Neuronal stem cell (in vitro differentiated cells): ENCODE results near the gene TNN.

Experiments used
- DNase-seq: peaks from one replicate; pipeline ENCODE4 v3.0.0-alpha.2; 2013; ENCODE audit warnings: low spot score
- H2AFZ ChIP-seq: one replicate; pipeline ENCODE4 v1.6.1; 2013; ENCODE audit warnings: mild to moderate bottlenecking, low read length, inconsistent platforms
- H2AK5ac ChIP-seq: 2 replicates; pipeline ENCODE4 v1.6.1; 2013; ENCODE audit warnings: low read depth, mild to moderate bottlenecking, inconsistent platforms, low read length, moderate library complexity, mixed read lengths
- H2BK120ac ChIP-seq: 2 replicates; pipeline ENCODE4 v1.6.1; 2013; ENCODE audit warnings: low read depth, mild to moderate bottlenecking, inconsistent platforms, low read length, moderate library complexity, mixed read lengths
- H2BK12ac ChIP-seq: one replicate; pipeline ENCODE4 v1.6.1; 2013; ENCODE audit warnings: low read length, inconsistent platforms
- H2BK15ac ChIP-seq: 2 replicates; pipeline ENCODE4 v1.6.1; 2013; ENCODE audit warnings: mild to moderate bottlenecking, low read length, inconsistent platforms, mixed read lengths
- H2BK5ac ChIP-seq: one replicate; pipeline ENCODE4 v1.6.1; 2013; ENCODE audit warnings: inconsistent platforms, mild to moderate bottlenecking, low read length, moderate library complexity
- H3K14ac ChIP-seq: one replicate; pipeline ENCODE4 v1.6.1; 2013; ENCODE audit warnings: low read length, inconsistent platforms
- H3K18ac ChIP-seq: 2 replicates; pipeline ENCODE4 v1.6.1; 2013; ENCODE audit warnings: low read length, inconsistent platforms
- H3K23ac ChIP-seq: 2 replicates; pipeline ENCODE4 v1.6.1; 2013; ENCODE audit warnings: low read depth, mild to moderate bottlenecking, mixed read lengths, low read length, inconsistent platforms; ENCODE audit not compliant: poor library complexity
- H3K27ac ChIP-seq: replicated peaks from 3 replicates; pipeline ENCODE4 v1.5.1; 2013; ENCODE audit warnings: low read length, inconsistent platforms
- H3K27me3 ChIP-seq, 3 experiments: 2 replicates each; pipeline ENCODE4 v1.6.1; 2013; ENCODE audit warnings: low read length in 3 of 3, mild to moderate bottlenecking in 2 of 3, inconsistent platforms in 1 of 3, low read depth in 1 of 3, mixed read lengths in 1 of 3, moderate library complexity in 1 of 3; ENCODE audit not compliant: control insufficient read depth in 3 of 3, insufficient read depth in 3 of 3
- H3K36me3 ChIP-seq, 2 donors: replicated peaks in 1 of 2; 2 replicates each; pipeline ENCODE4 v1.6.1; 2013; ENCODE audit warnings: low read length in 2 of 2; ENCODE audit not compliant: control insufficient read depth in 2 of 2, insufficient read depth in 2 of 2
- H3K4ac ChIP-seq: 2 replicates; pipeline ENCODE4 v1.6.1; 2013; ENCODE audit warnings: inconsistent platforms, mild to moderate bottlenecking, low read length, moderate library complexity
- H3K4me1 ChIP-seq, 2 donors: 1 replicate in 1 of 2; 2 replicates in 1 of 2; pipeline ENCODE4 v1.6.1; 2013; ENCODE audit warnings: low read length in 2 of 2, low read depth in 1 of 2; ENCODE audit not compliant: control insufficient read depth in 2 of 2, insufficient read depth in 1 of 2
- H3K4me2 ChIP-seq: one replicate; pipeline ENCODE4 v1.6.1; 2013; ENCODE audit warnings: mild to moderate bottlenecking, low read length, inconsistent platforms; ENCODE audit not compliant: insufficient read depth, poor library complexity, severe bottlenecking
- H3K4me3 ChIP-seq, 2 donors: 2 replicates each; pipeline ENCODE4 v1.5.1; 2013; ENCODE audit warnings: low read length in 2 of 2, mild to moderate bottlenecking in 2 of 2, inconsistent platforms in 1 of 2, moderate library complexity in 1 of 2
- H3K79me1 ChIP-seq: one replicate; pipeline ENCODE4 v1.6.1; 2013; ENCODE audit warnings: low read depth, mild to moderate bottlenecking, inconsistent platforms, low read length, moderate library complexity
- H3K9ac ChIP-seq: one replicate; pipeline ENCODE4 v1.6.1; 2013; ENCODE audit warnings: mild to moderate bottlenecking, low read depth, low read length, inconsistent platforms; ENCODE audit not compliant: poor library complexity
- H3K9me3 ChIP-seq, 2 donors: replicated peaks in 1 of 2; 2 replicates each; pipeline versions ENCODE3 to v1.6.1; 2013; ENCODE audit warnings: low read length in 2 of 2, mild to moderate bottlenecking in 2 of 2, inconsistent platforms in 1 of 2, low read depth in 1 of 2, mixed read lengths in 1 of 2, moderate library complexity in 1 of 2; ENCODE audit not compliant: control insufficient read depth in 2 of 2, insufficient read depth in 1 of 2
- H4K8ac ChIP-seq: one replicate; pipeline ENCODE4 v1.6.1; 2013; ENCODE audit warnings: low read depth, mild to moderate bottlenecking, inconsistent platforms, low read length, moderate library complexity
- H4K91ac ChIP-seq: one replicate; pipeline ENCODE4 v1.6.1; 2013; ENCODE audit warnings: low read length, low read depth, mild to moderate bottlenecking, inconsistent platforms; ENCODE audit not compliant: poor library complexity
- WGBS, 2 donors: extraction: QIAGEN DNeasy Blood & Tissue Kit; methylation state at CpG; one replicate each; pipeline ENCODE4 v1.1.7; 2013; ENCODE audit warnings: missing lambda C conversion rate in 2 of 2, mixed read lengths in 1 of 2; ENCODE audit not compliant: insufficient read length in 2 of 2, insufficient replicate concordance in 1 of 2; ENCODE audit errors: extremely low coverage in 2 of 2; 5-methylcytosine and 5-hydroxymethylcytosine counted together

TNN gene

GRCh38 chr1:175050992-175051391 lies 16.6 kb upstream of the TNN start:
- DNase-seq: no peak
- no peaks in the 10 kb centered on the region for H3K79me1 ChIP-seq
- H4K8ac ChIP-seq: no peak overlapping the region
- H3K14ac ChIP-seq: no peak overlapping the region
- no peak overlapping the region for H2BK12ac ChIP-seq
- no peaks in the 10 kb centered on the region for H3K9me3 ChIP-seq
- WGBS, 2 donors: no CpG with 5 or more reads among the region's 2 CpGs
- no peak overlapping the region for H2AK5ac ChIP-seq
- no peak overlapping the region for H3K9ac ChIP-seq
- no peak overlapping the region for H2BK5ac ChIP-seq
- H2BK15ac ChIP-seq: no peak overlapping the region
- no peaks in the 10 kb centered on the region for H3K36me3 ChIP-seq
- H3K4me2 ChIP-seq: no peak overlapping the region
- H3K27ac ChIP-seq: no peak overlapping the region
- H3K23ac ChIP-seq: no peak overlapping the region
- no peak overlapping the region for H4K91ac ChIP-seq
- no peak overlapping the region for H3K18ac ChIP-seq
- no peaks in the 10 kb centered on the region for H3K4me1 ChIP-seq
- H3K4me3 ChIP-seq: no peak overlapping the region
- H3K27me3 ChIP-seq: no peaks in the 10 kb centered on the region
- no peak overlapping the region for H3K4ac ChIP-seq
- H2AFZ ChIP-seq: no peak overlapping the region
- no peak overlapping the region for H2BK120ac ChIP-seq

- no CpG with 5 or more reads among the region's 3 CpGs for WGBS, 2 donors
- H2AFZ ChIP-seq: no peak overlapping the region
- no peaks in the 10 kb centered on the region for H3K79me1 ChIP-seq
Measured at GRCh38 chr1:175054736-175055135, 12.9 kb upstream of the TNN start.

GRCh38 chr1:175062339-175062738 lies 5.3 kb upstream of the TNN start:
- Histone ChIP-seq H3K79me1 (no peaks in the 10 kb centered on the region), H3K23ac (no peak overlapping the region), H2BK120ac (no peak overlapping the region), H3K4me1 (no peaks in the 10 kb centered on the region), H4K91ac (no peak overlapping the region), H3K18ac (no peak overlapping the region), H3K4me3 (no peak overlapping the region), H3K36me3 (no peaks in the 10 kb centered on the region), H3K14ac (no peak overlapping the region), H3K27ac (no peak overlapping the region), H3K4ac (no peak overlapping the region), H2BK15ac (no peak overlapping the region), H3K9me3 (no peaks in the 10 kb centered on the region), H2BK5ac (no peak overlapping the region), H2AFZ (no peak overlapping the region), H3K9ac (no peak overlapping the region), H3K4me2 (no peak overlapping the region), H2AK5ac (no peak overlapping the region), H4K8ac (no peak overlapping the region), H2BK12ac (no peak overlapping the region), H3K27me3 (no peaks in the 10 kb centered on the region)
- DNase-seq: no peak
- no CpG with 5 or more reads among the region's 1 CpG for WGBS, 2 donors

More at GRCh38 chr1:175054736-175055135, 12.9 kb upstream of the TNN start:
- no peak overlapping the region for H2AK5ac ChIP-seq
- H2BK15ac ChIP-seq: no peak overlapping the region
- H3K18ac ChIP-seq: no peak overlapping the region
- H4K8ac ChIP-seq: no peak overlapping the region
- no peak overlapping the region for H3K4me3 ChIP-seq
- H3K14ac ChIP-seq: no peak overlapping the region
- no peak overlapping the region for H2BK120ac ChIP-seq
- no peak overlapping the region for H2BK5ac ChIP-seq
- H3K4me1 ChIP-seq: no peaks in the 10 kb centered on the region
- no peaks in the 10 kb centered on the region for H3K9me3 ChIP-seq
- no peak overlapping the region for H3K27ac ChIP-seq
- no peak overlapping the region for H3K4me2 ChIP-seq
- H3K9ac ChIP-seq: no peak overlapping the region
- no peak overlapping the region for H3K23ac ChIP-seq
- no peak overlapping the region for H4K91ac ChIP-seq
- no peak overlapping the region for H3K4ac ChIP-seq
- no peaks in the 10 kb centered on the region for H3K27me3 ChIP-seq
- no peak overlapping the region for H2BK12ac ChIP-seq
- no peaks in the 10 kb centered on the region for H3K36me3 ChIP-seq
- no peak for DNase-seq

- H3K4ac ChIP-seq: no peak overlapping the region
- no peak overlapping the region for H3K23ac ChIP-seq
- H3K27me3 ChIP-seq: no peaks in the 10 kb centered on the region
- no peak overlapping the region for H2BK5ac ChIP-seq
- no CpG with 5 or more reads among the region's 2 CpGs for WGBS, 2 donors
- H3K9me3 ChIP-seq: no peaks in the 10 kb centered on the region
- no peak overlapping the region for H2AK5ac ChIP-seq
- DNase-seq: no peak
- no peaks in the 10 kb centered on the region for H3K79me1 ChIP-seq
- H3K4me3 ChIP-seq: no peak overlapping the region
- no peak overlapping the region for H3K14ac ChIP-seq
- no peak overlapping the region for H3K4me2 ChIP-seq
- no peak overlapping the region for H2AFZ ChIP-seq
- no peak overlapping the region for H2BK120ac ChIP-seq
- H4K91ac ChIP-seq: no peak overlapping the region
- no peak overlapping the region for H4K8ac ChIP-seq
- no peak overlapping the region for H3K9ac ChIP-seq
- no peak overlapping the region for H2BK12ac ChIP-seq
- H3K4me1 ChIP-seq: no peaks in the 10 kb centered on the region
- H3K18ac ChIP-seq: no peak overlapping the region
- no peaks in the 10 kb centered on the region for H3K36me3 ChIP-seq
- no peak overlapping the region for H2BK15ac ChIP-seq
- H3K27ac ChIP-seq: no peak overlapping the region
Measured at GRCh38 chr1:175062858-175063257, 4.8 kb upstream of the TNN start.
